Neuron (in vitro differentiated cells): ENCODE measurements around the gene ABCG8.

Experiments
- H2AFZ ChIP-seq: one replicate; pipeline ENCODE4 v1.6.1; 2013; ENCODE audit warnings: low read depth, mild to moderate bottlenecking, inconsistent platforms, low read length, moderate library complexity
- H3K27me3 ChIP-seq: one replicate; pipeline ENCODE4 v1.6.1; 2013; ENCODE audit warnings: low read length; ENCODE audit not compliant: insufficient read depth
- H3K36me3 ChIP-seq: one replicate; pipeline ENCODE4 v1.6.1; 2013; ENCODE audit warnings: low read length; ENCODE audit not compliant: insufficient read depth
- H3K4me1 ChIP-seq: one replicate; pipeline ENCODE4 v1.6.1; 2013; ENCODE audit warnings: low read length; ENCODE audit not compliant: insufficient read depth
- H3K4me3 ChIP-seq: 2 replicates; pipeline ENCODE4 v1.5.1; 2013; ENCODE audit warnings: mild to moderate bottlenecking, low read length, moderate library complexity
- H3K9me3 ChIP-seq: one replicate; pipeline ENCODE4 v1.6.1; 2013; ENCODE audit warnings: low read length

ABCG8 gene

DNA sequence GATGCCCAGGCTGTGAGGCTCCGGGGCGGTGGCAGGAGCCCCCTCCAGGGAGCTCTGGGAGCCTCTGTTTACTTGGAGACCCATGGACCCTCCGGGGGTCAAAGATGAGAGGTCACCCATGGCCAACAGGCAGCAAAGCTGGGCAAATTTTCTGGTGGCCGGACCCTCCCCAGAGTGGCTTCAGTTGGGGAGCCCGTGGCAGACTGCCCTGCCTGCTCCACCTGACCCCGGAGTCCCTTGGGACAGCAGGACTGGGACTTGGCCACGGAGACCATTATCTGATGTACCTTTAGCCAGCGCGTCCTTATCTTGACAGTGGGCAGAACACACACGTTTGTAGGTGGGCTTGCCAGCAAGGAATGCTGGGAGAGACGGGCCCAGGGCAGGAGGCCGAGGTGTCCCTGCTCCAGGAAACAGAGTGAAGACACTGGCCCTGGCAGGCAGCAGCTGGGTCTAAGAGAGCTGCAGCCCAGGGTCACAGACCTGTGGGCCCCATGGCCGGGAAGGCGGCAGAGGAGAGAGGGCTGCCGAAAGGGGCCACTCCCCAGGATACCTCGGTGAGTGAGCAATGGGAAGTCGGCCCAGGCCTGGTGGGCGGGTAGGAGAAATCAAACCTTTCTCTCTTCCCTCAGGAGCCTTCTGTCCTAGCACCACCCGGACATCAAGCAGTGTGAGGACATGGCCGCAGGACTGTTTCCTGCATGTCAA is at the start of gene ABCG8, which contains the start of gene ABCG5:
Gene ABCG8, plus strand, starts transcription at position 412 of the 708 bp plus-strand sequence. Its CDS starts 83 bp downstream, at position 495.
Gene ABCG5, minus strand, starts transcription at position 280 of the 708 bp plus-strand sequence. Its CDS starts 160 bp downstream, at position 120.
- no peak within 1 kb of the TSS for H2AFZ ChIP-seq
- H3K4me3 ChIP-seq, result no peak within 1 kb of the TSS
- no peaks in the 10 kb centered on the region for H3K9me3 ChIP-seq
- H3K27me3 ChIP-seq, result no peaks in the 10 kb centered on the region
- no peaks in the 10 kb centered on the region for H3K36me3 ChIP-seq
- no peaks in the 10 kb centered on the region for H3K4me1 ChIP-seq

GRCh38 chr2:43790147-43790546 is 48.6 kb upstream of the ABCG8 start:
- no peak overlapping the region for H3K4me3 ChIP-seq
- no peaks in the 10 kb centered on the region for H3K4me1 ChIP-seq
- H2AFZ ChIP-seq, result no peak overlapping the region
- H3K27me3 ChIP-seq, result no peaks in the 10 kb centered on the region
- no peaks in the 10 kb centered on the region for H3K9me3 ChIP-seq
- peaks cover 39% of the 10 kb centered on the region for H3K36me3 ChIP-seq

DNA sequence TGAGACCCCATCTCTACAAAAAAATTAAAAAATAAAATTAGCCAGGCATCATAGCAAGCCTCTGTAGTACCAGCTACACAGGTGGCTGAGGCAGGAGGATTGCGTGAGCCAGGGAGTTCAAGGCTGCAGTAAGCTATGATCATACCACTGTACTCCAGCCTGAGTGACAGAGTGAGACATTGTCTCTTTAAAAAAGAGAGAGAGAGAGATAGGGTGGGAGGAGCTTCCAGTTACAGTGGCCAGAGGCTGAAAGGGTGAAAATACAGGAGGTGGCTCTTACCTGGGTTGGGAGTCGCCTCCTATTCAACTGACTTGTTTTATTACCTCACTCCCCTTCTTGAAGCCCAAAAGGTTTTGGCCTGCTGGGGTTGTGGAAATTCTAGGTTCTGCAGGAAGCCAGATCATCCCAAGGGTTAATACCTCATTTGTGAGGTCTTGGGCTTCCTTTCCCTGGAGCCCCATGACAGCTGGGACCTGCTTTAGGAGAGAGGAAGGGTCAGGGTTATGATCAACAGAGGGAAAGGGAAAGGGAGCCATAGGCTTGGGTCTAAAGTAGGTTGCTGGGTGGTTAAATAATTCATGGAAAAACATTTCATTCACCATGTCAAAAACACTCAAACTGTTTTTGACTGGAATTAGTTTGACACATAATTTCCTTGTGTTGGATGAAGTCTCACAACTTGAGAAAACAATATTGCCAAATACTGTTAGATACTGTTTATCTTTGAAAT is 47.6 kb upstream of the ABCG8 start:
- Histone ChIP-seq H3K36me3 (peaks cover 37% of the 10 kb centered on the region), H2AFZ (no peak overlapping the region), H3K9me3 (no peaks in the 10 kb centered on the region), H3K4me1 (no peaks in the 10 kb centered on the region), H3K27me3 (no peaks in the 10 kb centered on the region), H3K4me3 (no peak overlapping the region)

DNA sequence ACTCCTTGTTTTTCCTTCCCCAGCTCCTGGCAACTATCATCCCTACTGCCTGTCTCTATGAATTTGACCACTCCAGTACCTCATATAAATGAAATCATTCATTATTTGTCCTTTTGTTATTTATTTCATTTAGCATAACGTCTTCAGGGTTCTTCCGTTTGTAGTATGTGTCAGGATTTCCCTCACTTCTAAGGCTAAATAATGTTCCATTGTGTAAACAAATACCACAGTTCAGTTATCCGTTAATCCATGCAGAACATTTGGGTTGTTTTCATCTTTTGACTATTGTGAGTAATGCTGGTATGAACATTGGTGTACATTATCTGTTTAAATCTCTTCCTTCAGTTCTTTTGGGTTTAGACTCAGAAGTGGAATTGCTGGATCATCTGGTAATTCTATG is 46.1 kb upstream of the ABCG8 start:
- H2AFZ ChIP-seq, result no peak overlapping the region
- peaks cover 29% of the 10 kb centered on the region for H3K36me3 ChIP-seq
- H3K9me3 ChIP-seq, result no peaks in the 10 kb centered on the region
- no peaks in the 10 kb centered on the region for H3K4me1 ChIP-seq
- H3K27me3 ChIP-seq, result no peaks in the 10 kb centered on the region
- H3K4me3 ChIP-seq, result no peak overlapping the region

- no peak overlapping the region for H2AFZ ChIP-seq
- H3K27me3 ChIP-seq, result no peaks in the 10 kb centered on the region
- no peak overlapping the region for H3K4me3 ChIP-seq
- H3K36me3 ChIP-seq, result peaks cover 24% of the 10 kb centered on the region
- H3K4me1 ChIP-seq, result no peaks in the 10 kb centered on the region
- H3K9me3 ChIP-seq, result no peaks in the 10 kb centered on the region
These were observed 43.8 kb upstream of the ABCG8 start for GRCh38 chr2:43794956-43795355.

DNA sequence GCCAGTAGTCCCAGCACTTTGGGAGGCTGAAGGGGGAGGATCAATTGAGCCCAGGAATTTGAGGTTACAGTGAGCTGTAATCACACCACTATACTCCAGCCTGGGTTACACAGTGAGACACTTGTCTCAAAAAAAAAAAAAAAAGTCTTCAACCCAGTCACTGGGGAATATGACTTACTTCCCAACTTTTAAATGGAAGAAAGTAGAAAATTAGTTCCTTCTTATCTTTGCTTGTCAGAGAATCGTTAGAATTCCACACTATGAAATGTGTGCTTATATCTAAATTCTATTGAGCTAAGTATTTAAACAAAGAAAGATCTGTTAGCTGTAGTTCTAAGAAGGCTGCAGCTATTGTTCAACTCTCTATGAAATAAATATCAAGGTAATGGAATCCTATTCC is 42.6 kb upstream of the ABCG8 start:
- H3K9me3 ChIP-seq, result no peaks in the 10 kb centered on the region
- no peak overlapping the region for H2AFZ ChIP-seq
- H3K27me3 ChIP-seq, result no peaks in the 10 kb centered on the region
- H3K4me1 ChIP-seq, result no peaks in the 10 kb centered on the region
- H3K4me3 ChIP-seq, result no peak overlapping the region
- peaks cover 18% of the 10 kb centered on the region for H3K36me3 ChIP-seq

GRCh38 chr2:43798300-43798699 is 40.5 kb upstream of the ABCG8 start:
- no peak overlapping the region for H2AFZ ChIP-seq
- no peaks in the 10 kb centered on the region for H3K4me1 ChIP-seq
- peaks cover 16% of the 10 kb centered on the region for H3K36me3 ChIP-seq
- no peaks in the 10 kb centered on the region for H3K27me3 ChIP-seq
- no peak overlapping the region for H3K4me3 ChIP-seq
- H3K9me3 ChIP-seq, result no peaks in the 10 kb centered on the region

- no peak overlapping the region for H3K4me3 ChIP-seq
- no peak overlapping the region for H2AFZ ChIP-seq
- no peaks in the 10 kb centered on the region for H3K4me1 ChIP-seq
- H3K9me3 ChIP-seq, result no peaks in the 10 kb centered on the region
- peaks cover 14% of the 10 kb centered on the region for H3K36me3 ChIP-seq
- H3K27me3 ChIP-seq, result no peaks in the 10 kb centered on the region
These were observed 37.9 kb upstream of the ABCG8 start for GRCh38 chr2:43800894-43801293.

- Histone ChIP-seq H3K27me3 (no peaks in the 10 kb centered on the region), H3K4me1 (no peaks in the 10 kb centered on the region), H2AFZ (no peak overlapping the region), H3K36me3 (peaks cover 20% of the 10 kb centered on the region), H3K9me3 (no peaks in the 10 kb centered on the region), H3K4me3 (no peak overlapping the region)
These were observed 36.6 kb upstream of the ABCG8 start for GRCh38 chr2:43802135-43802534.

- H3K27me3 ChIP-seq, result no peaks in the 10 kb centered on the region
- peaks cover 22% of the 10 kb centered on the region for H3K36me3 ChIP-seq
- no peaks in the 10 kb centered on the region for H3K9me3 ChIP-seq
- H3K4me1 ChIP-seq, result no peaks in the 10 kb centered on the region
- H3K4me3 ChIP-seq, result no peak overlapping the region
- H2AFZ ChIP-seq, result no peak overlapping the region
These were observed 35.7 kb upstream of the ABCG8 start for GRCh38 chr2:43803113-43803512.

DNA sequence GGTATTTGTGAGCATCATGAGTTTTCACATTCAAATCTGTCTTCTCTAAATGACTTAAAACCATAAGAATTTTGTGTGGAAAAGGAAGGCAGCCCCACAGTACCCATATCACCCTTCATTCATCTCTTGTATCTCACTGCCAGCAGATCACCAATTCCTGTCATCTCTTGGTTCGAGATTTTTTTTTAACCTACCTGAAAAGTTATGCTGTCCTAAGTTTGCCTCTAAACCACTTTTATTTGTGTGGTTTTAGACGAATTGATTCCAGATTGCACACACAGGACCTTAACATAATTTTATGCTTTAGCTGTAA is 32.1 kb upstream of the ABCG8 start:
- Histone ChIP-seq H3K4me3 (no peak overlapping the region), H3K9me3 (no peaks in the 10 kb centered on the region), H3K36me3 (peaks cover 24% of the 10 kb centered on the region), H3K27me3 (no peaks in the 10 kb centered on the region), H3K4me1 (peaks cover 2% of the 10 kb centered on the region), H2AFZ (no peak overlapping the region)

DNA sequence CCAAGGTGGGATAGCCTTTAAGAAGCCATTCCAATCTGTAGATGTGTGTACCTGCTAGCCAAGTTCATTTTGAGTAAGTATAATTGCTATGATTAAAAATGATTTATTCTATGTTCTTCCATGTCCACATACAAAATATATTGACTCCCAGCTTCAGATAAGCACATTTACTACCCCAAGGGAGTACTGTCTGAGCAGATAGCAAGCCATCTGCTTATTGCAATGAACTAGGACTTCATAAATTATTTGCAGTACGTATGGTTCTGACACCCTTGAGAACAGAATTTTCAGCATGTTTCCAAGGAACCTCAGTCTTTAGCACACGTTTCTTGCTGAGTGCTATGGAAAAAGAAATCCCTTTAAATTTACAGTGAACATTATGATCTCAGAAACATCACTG is 28.3 kb upstream of the ABCG8 start:
- H3K27me3 ChIP-seq, result no peaks in the 10 kb centered on the region
- peaks cover 2% of the 10 kb centered on the region for H3K4me1 ChIP-seq
- H3K4me3 ChIP-seq, result no peak overlapping the region
- peaks cover 18% of the 10 kb centered on the region for H3K36me3 ChIP-seq
- no peaks in the 10 kb centered on the region for H3K9me3 ChIP-seq
- H2AFZ ChIP-seq, result no peak overlapping the region

GRCh38 chr2:43810888-43811287 is 27.9 kb upstream of the ABCG8 start:
- Histone ChIP-seq H3K36me3 (peaks cover 14% of the 10 kb centered on the region), H3K27me3 (no peaks in the 10 kb centered on the region), H3K4me3 (no peak overlapping the region), H3K4me1 (peaks cover 2% of the 10 kb centered on the region), H3K9me3 (no peaks in the 10 kb centered on the region), H2AFZ (no peak overlapping the region)
